GM21723 (cell line): ENCODE results near the gene SCAF1.

Experiments
- ATAC-seq: cut with Tn5 transposase; IDR thresholded peaks from one replicate; pipeline ENCODE4 v1.9.1; 2021; ENCODE audit warnings: mild to moderate bottlenecking, moderate library complexity; ENCODE audit not compliant: unreplicated experiment

The SCAF1 gene

GRCh38 chr19:49665036-49665350, 23.0 kb downstream of the SCAF1 start:
- ATAC-seq, result no peak

- peak; percentile 69 for ATAC-seq
Measured at GRCh38 chr19:49665351-49666119, 23.5 kb downstream of the SCAF1 start, which contains the start of the genes BCL2L12 and IRF3. TSS of gene BCL2L12 (plus strand) at chr19:49665933. CDS start at chr19:49666693, 760 bp downstream. TSS of gene IRF3 (minus strand) at chr19:49665857. CDS start at chr19:49664838, 1,019 bp downstream.

- peak; percentile 2 for ATAC-seq
Measured at GRCh38 chr19:49666120-49666444, 24.1 kb downstream of the SCAF1 start.

- no peak for ATAC-seq
Measured at GRCh38 chr19:49667473-49667872, 25.5 kb downstream of the SCAF1 start.

GRCh38 chr19:49669516-49669915, 27.5 kb downstream of the SCAF1 start:
- no peak for ATAC-seq

GRCh38 chr19:49672131-49672919, 30.3 kb downstream of the SCAF1 start:
- ATAC-seq, result no peak

- ATAC-seq, result peak; percentile 33
Measured at GRCh38 chr19:49676136-49676783, 34.3 kb downstream of the SCAF1 start.

GRCh38 chr19:49676784-49677230, 34.8 kb downstream of the SCAF1 start:
- ATAC-seq, result peak; percentile 59

- no peak for ATAC-seq
Measured at GRCh38 chr19:49677231-49677900, 35.4 kb downstream of the SCAF1 start, which contains the start of gene PRMT1. TSS of gene PRMT1 (plus strand) at chr19:49677271. CDS start at chr19:49677281, 10 bp downstream.

GRCh38 chr19:49677901-49678674, 36.1 kb downstream of the SCAF1 start:
- peak; percentile 22 for ATAC-seq

- no peak for ATAC-seq
Measured at GRCh38 chr19:49678985-49679770, 37.2 kb downstream of the SCAF1 start.

GRCh38 chr19:49679771-49680413, 37.9 kb downstream of the SCAF1 start:
- ATAC-seq, result no peak

GRCh38 chr19:49680421-49681351, 38.7 kb downstream of the SCAF1 start:
- ATAC-seq, result no peak

- no peak for ATAC-seq
Measured at GRCh38 chr19:49681830-49682229, 39.8 kb downstream of the SCAF1 start.

- ATAC-seq, result no peak
Measured at GRCh38 chr19:49682274-49682673, 40.3 kb downstream of the SCAF1 start.

GRCh38 chr19:49683814-49684250, 41.8 kb downstream of the SCAF1 start:
- ATAC-seq, result no peak

- no peak for ATAC-seq
Measured at GRCh38 chr19:49684251-49684982, 42.4 kb downstream of the SCAF1 start.
